ENCODE measurements around the gene NOTUM.

Gene NOTUM

DNA sequence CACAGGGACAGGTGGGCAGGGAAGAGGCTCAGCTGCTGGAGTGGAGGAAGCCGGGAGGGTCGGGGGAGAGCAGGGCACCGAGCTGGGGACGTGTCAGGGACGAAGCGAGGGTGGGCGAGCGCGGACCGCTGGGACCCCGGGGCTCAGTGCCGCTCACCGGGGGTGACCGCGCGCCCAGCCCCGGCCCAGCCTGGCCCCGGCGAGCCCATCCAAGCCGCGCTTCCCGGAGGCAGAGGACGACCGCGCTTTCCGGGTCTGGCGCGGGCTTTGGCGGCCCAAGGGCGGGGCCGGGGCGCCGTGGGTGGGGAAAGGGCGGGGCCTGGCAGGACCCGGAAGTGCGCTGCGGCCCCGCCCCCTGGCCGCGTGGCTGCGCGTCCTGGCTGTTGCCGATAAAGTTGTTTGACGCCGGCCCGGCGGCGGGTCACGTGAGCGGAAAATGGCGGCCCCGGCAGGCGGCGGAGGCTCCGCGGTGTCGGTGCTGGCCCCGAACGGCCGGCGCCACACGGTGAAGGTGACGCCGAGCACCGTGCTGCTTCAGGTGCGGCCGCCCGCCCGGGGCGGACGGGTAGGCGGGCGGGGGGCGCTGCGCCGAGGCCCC, 16.3 kb upstream of the NOTUM start, which contains the start of gene ASPSCR1:
ASPSCR1 (plus strand) TSS at position 419 of the 598 bp plus-strand sequence; CDS start at position 437, 18 bp downstream.
- DNase-seq (ENCODE audit: low read depth), result peak; percentile 56

GRCh38 chr17:81976332-81977210, 15.6 kb upstream of the NOTUM start:
- DNase-seq (ENCODE audit: low read depth), result no peak

DNA sequence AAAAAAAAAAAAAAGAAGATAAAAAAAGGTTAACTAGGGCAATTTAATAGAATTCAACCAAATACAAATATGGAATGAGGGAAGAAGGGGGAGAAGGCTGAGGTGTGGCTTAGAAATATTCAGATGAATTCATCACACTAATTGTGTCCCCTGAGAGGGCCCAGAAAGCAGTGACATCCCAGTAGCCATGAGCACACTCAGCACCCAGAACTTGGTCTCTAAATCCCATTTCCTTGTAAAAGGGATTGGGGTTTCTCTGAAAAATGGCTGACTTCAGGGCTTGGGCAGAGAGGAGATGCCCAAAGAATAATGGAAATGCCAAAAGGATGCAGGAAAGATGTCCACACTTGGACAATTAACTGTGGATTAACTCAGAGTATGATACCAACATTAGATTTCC, 12.4 kb upstream of the NOTUM start:
- no peak for DNase-seq (ENCODE audit: low read depth)

DNA sequence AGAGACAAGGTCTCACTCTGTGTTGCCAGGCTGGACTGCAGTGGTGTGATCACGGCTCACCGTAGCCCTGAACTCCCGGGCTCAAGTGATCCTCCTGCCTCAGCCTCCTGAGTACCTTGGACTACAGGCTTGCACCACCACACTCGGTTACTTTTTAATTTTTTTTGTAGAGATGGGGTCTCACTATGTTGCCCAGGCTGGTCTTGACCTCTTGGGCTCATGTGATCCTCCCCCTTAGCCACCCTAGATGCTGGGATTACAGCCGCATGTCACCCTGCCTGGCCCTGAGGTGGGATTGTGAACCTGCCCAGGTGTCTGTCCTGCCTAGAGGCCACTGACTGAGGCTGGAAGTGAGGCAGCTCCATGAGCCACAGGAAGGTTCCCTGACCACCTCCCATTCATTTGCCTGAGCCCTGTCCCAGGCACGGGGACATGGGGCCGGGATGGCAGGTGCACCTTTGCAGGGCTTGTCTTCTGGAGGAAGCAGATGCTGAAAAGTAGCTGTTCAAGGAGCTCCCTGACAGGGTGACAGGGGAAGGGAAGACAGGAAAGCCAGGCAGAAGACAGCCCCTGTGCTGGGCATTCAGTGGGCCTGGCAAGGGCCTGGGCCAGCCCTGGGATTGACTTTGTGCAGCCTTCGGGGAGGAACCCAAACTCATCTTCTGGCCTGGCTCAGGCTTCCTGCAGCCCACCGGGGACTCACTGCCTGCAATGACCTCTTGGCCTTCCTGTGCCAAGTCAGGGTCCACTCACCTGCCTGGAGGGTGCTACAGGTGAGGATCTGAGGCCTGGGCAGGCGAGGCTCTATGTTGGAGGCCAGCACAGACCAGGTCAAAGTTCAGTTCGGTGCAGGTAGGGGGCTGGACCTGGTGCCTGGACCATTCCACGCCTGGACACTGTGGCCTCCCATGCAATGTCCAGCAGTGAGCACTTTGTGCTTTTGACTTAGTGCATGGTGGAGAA, 8.1 kb upstream of the NOTUM start:
- no peak for DNase-seq (ENCODE audit: low read depth)

DNA sequence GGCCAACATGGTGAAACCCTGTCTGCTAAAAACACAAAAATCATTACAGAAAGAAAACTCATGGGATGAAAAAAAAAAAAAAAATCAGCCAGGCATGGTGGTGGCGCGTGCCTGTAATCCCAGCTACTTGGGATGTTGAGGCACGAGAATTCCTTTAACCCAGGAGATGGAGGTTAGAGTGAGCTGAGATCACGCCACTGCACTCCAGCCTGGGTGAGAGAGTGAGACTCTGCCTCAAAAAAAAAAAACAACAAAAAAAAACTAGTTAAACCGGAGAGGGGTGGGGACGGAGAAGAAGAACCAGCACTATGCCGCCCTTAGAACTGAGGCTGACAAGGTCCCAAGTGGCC, 7.4 kb upstream of the NOTUM start:
- no peak for DNase-seq (ENCODE audit: low read depth)

- DNase-seq (ENCODE audit: low read depth), result no peak
Measured at GRCh38 chr17:81967533-81968395, 6.8 kb upstream of the NOTUM start.

GRCh38 chr17:81967244-81967532, 6.2 kb upstream of the NOTUM start:
- DNase-seq (ENCODE audit: low read depth), result no peak

DNA sequence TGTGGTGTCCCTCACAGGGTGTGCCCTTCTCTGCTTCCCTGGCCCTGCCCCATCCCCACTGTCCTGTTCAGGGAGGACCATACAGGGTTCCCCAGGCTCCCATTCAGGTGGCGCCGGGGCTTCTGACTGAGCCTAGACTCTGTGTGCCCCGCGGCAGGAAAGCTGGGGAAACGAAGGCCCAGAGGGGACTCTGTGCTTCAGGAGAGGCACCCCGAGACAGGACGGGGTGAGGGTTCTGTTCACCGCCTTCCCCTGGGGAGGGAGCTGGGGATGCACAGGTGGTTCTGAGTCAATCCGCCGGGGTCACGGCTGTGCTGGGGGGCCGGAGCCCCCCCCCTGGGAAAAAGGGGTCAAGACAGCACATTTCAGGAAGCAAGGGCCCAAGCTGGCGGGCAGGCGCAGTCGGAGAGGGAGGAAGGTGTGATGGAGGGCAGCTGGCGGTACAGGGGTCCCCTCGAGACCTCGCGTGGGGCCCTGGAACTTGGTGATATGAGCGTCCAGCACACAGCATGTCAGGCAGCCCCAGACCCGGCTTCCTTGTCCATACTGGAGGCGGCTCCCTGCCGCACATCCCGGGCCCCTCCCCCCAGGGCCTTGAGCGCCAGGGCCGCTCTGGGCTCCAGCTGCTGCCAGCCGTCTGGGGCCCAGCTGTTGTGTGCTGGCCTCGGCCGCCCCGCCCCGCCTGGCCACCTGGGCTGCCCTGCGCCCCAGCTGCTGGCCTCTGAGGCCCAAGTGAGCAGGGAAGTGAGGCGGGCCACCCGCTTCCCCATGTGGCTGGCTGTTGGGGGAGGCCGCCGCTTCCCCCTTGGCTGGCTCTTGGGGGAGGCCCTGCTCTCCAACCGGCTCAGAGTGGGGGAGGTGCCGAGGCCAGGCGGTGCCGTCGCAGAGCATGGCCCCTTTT, 5.6 kb upstream of the NOTUM start:
- DNase-seq (ENCODE audit: low read depth), result no peak

- no peak for DNase-seq (ENCODE audit: low read depth)
Measured at GRCh38 chr17:81964081-81964849, 3.3 kb upstream of the NOTUM start.

DNA sequence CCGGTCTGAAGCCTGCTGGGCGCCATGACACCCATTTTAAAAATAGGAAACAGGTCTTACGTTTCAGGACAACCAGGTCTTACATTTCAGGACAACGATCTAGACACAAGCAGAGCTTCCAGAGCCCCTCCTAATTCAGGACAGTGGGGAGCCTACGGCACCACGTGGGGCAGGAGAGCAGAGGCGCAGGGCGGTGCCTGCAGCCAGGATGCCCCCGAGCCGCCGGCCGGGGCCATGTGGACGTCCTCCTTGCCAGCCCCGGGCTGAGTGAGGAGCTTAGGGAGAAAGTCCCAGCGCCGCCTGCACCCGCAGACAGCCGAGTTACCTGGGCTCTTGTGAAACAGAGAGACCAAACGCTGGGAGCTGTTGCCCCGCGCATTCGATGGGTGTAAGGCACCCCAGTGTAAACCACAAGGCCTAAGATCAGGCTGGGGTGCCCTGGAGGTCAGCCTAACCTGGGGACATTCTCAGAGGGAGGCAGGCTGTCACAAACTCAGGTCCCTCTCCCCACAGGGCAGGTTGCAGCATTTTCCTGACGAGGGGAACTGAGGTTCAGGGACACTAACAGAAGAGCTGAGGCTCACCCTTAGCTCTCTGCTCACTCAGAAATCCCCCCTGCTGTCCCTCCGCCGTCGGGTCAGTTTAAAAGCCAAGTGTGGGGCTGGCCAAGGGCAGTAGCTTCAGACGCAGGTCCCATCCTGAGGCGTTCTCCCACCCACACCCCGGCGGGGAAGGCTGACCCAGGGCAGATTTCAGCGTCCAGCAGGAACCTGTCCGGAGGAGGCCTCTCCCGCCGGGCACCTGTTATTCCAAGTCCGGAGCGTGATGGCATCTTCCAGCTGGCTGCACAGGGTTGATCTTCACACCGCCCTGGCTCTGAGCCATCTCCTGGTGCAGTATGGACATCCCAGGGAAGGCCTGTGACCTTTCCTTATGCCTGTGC, 1.8 kb upstream of the NOTUM start:
- no peak for DNase-seq (ENCODE audit: low read depth)

GRCh38 chr17:81961521-81962498, 823 bp upstream of the NOTUM start:
- DNase-seq (ENCODE audit: low read depth), result no peak

DNA sequence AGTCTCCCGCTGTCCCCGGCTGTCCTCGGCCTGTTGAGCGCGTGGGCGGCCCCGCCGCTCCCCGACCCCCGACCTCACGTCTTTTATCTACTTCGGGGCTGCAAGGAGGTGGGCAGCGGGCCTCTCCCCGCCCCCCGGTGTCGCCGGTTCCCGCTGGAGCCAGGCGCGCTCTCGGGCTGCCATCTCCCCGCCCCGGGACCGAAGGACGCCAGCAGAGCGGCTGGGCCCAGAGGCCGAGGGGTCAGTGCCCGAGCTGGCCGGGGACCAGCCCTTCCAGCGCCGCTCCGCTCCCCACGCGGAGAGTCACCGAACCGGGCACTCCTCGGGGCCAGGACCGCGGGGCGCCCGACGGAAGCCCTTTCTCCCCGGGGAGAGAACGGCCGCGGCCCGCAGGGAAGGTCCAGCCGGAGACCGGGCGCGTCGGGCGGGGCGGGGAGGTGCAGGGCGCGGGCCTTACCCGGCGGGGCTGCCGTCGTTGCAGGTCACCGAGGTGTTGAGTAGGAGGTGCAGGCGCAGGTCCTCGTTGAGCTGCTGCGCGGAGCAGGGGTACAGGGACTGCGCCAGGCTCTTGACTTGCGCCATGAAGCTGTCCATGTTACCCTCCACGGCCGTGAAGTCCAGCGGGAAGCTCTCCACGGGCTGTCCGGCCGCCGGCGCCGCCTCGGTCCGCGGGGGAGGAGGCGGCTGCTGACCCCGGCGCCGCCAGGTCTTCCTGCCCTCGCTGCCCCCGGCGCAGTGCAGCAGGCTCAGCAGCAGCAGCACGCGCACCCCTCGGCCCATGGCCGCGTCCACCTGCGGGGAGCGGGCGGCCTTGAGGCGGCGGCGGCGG, 643 bp downstream of the NOTUM start:
- DNase-seq (ENCODE audit: low read depth), result no peak

DNA sequence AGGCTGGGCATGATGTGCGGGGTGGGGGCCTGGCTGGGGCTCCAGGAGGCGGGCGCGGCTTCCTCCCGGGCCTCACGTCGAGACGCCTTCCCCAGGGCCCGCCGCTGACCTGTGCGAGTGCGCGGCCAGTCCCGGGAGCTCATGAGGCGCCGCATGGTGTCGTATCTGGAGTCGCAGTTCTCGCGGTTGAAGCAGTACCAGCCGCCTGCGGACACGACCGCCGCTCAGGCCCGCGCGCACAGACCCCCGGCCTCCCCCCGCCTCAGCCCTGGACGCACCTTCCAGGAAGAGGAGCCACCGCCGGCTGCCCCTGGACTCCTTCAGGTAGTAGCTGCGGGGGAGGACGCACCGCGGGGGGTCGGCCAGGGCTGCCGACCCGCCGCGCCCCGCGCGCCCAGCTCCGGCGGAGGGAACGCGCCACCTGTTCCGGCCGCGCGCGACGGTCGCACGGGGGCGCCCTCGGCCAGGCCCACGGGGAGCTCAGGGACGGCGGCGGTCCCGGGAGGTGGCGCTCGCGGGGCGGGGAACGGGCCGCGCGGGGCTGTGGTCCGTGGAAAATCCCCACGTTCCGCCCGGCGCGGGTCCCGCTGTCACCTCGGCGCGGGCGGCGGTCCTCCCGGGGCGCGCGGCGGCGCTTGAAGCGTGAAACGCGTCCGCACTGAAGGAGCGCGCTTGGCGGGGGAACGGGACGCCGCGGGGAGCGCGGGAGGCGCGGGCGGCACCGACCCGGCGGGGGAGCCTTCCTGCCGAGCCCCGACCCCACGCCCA, 1.4 kb downstream of the NOTUM start:
- DNase-seq (ENCODE audit: low read depth), result no peak

DNA sequence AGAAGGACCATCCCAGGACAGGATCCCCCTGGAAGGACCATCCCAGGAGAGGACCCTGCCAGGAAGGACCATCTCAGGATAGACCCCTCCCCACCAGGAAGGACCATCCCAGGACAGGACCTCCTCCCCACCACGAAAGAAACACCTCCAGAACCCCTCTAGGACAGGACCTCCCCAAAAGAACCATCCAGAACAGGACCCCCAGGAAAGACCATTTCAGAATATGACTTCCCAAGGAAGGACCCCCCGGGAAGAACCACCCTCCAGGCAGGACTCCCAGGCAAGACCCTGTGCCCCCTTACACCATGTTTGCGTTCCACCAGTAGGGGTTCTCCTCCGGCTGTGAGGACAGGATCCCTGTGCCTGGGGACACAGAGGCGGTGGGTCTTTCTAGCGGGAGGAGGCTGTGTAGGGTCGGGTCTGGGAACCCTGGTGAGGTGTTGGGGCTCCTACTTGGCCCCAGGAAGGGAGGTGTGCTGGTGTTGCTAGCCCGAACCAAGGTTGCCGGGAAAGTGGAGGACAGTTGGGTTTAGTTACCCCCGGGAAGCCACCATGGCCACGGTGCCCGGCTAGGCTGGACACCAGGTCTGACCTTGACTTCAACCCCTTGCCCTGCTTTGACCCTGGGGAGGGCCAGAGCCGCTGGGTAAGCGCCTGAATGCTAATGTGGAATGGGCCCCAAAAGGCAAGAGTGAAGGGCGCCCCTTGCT, 2.2 kb downstream of the NOTUM start:
- no peak for DNase-seq (ENCODE audit: low read depth)

Measured in HS-5 (cell line).